Measurements from ENCODE around the gene SKIL. TPM values are rescaled to one million over a fixed set of nuclear protein-coding genes. Genes with fewer than 3 reads are reported as not detected.

SKIL gene
- total RNA-seq, 1 donor from 2014 or later: 35.7 TPM

DNA sequence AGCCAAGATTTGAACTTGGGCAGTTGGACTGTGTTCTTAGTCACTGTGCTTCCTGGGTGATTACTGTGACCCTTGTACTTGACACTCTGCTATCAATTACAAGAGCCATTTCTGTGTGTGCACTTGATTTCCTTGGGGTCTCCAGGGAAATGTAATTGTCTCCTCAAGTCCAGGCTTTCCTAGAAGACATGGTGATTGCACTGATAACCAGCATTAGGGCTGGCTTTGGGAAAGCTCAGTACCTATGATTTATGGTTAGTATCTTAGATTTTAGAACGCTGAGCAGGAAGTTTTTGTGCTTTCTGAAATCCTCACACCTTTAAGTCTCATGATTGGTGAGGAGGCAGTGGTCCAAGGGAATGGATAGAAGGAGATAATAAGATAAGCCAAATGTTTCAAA, 59.6 kb downstream of the SKIL start:
- H3K9me3 Mint-ChIP-seq: peaks cover 6% of the 10 kb centered on the region
- peaks cover 12% of the 10 kb centered on the region for H3K36me3 Mint-ChIP-seq
- DNase-seq (ENCODE audit: extremely low spot score, unreplicated experiment): no peak
- peak overlapping the region; percentile 89 for H3K4me3 Mint-ChIP-seq
- TF ChIP-seq, protein P1, sequence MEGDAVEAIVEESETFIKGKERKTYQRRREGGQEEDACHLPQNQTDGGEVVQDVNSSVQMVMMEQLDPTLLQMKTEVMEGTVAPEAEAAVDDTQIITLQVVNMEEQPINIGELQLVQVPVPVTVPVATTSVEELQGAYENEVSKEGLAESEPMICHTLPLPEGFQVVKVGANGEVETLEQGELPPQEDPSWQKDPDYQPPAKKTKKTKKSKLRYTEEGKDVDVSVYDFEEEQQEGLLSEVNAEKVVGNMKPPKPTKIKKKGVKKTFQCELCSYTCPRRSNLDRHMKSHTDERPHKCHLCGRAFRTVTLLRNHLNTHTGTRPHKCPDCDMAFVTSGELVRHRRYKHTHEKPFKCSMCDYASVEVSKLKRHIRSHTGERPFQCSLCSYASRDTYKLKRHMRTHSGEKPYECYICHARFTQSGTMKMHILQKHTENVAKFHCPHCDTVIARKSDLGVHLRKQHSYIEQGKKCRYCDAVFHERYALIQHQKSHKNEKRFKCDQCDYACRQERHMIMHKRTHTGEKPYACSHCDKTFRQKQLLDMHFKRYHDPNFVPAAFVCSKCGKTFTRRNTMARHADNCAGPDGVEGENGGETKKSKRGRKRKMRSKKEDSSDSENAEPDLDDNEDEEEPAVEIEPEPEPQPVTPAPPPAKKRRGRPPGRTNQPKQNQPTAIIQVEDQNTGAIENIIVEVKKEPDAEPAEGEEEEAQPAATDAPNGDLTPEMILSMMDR (conservative IDR thresholded peaks at IDR 0.05): no peak
- H3K4me1 Mint-ChIP-seq (ENCODE audit: unreplicated experiment): peaks cover 39% of the 10 kb centered on the region
- H3K27ac Mint-ChIP-seq: no peak overlapping the region
- peaks cover 31% of the 10 kb centered on the region for H3K27me3 Mint-ChIP-seq

DNA sequence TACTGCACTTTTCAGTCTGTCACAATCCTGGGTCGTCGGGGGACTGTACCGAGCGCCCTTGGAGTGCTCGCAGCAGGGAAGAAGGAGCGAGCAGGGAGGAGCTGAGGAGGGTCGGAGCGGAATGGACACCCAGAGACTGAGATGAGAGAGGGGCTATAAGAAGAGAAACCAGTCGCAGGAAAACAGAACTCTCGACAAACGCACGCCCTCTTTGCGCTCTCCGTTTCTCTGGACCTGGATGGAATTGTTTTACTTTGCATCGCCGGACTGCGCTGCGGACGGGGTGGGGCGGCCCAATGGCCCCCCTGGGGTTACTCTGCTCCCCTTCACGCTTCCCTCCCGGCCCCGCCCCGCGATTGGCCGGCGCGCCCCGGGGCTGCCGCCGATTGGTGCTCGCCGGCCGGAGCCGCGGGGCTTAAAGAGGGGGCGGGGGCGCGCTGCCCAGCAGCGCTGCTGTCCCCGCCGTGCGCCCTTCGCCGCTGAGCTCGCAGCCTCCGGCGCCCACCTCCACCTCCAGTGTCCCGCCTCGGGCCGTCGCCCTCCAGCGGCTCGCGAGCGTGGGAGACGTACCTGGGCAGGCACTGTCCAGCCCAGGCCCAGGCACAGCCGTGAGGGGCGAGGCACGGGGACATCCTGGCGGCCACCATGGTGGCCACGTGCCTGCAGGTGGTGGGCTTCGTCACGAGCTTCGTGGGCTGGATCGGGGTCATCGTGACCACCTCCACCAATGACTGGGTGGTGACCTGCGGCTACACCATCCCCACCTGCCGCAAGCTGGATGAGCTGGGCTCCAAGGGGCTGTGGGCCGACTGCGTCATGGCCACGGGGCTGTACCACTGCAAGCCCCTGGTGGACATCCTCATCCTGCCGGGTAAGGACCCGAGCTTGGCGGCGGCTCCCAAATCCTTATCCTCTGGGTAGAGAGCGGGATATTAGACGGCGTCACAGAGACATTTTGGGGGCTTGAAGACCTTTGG, 61.2 kb downstream of the SKIL start, which contains the start of gene CLDN11:
Gene CLDN11, plus strand, starts transcription at position 447 of the 977 bp plus-strand sequence. Its CDS starts 199 bp downstream, at position 646.
- H3K4me1 Mint-ChIP-seq (ENCODE audit: unreplicated experiment): peaks cover 39% of the 10 kb centered on the region
- H3K36me3 Mint-ChIP-seq: peaks cover 12% of the 10 kb centered on the region
- DNase-seq (ENCODE audit: extremely low spot score, unreplicated experiment): no peak
- peak within 1 kb of the TSS; percentile 74 for H3K27ac Mint-ChIP-seq
- TF ChIP-seq, protein P1 (conservative IDR thresholded peaks at IDR 0.05): peak; percentile 58
- peaks cover 31% of the 10 kb centered on the region for H3K27me3 Mint-ChIP-seq
- H3K4me3 Mint-ChIP-seq: peak within 1 kb of the TSS; percentile 89
- peaks cover 6% of the 10 kb centered on the region for H3K9me3 Mint-ChIP-seq

DNA sequence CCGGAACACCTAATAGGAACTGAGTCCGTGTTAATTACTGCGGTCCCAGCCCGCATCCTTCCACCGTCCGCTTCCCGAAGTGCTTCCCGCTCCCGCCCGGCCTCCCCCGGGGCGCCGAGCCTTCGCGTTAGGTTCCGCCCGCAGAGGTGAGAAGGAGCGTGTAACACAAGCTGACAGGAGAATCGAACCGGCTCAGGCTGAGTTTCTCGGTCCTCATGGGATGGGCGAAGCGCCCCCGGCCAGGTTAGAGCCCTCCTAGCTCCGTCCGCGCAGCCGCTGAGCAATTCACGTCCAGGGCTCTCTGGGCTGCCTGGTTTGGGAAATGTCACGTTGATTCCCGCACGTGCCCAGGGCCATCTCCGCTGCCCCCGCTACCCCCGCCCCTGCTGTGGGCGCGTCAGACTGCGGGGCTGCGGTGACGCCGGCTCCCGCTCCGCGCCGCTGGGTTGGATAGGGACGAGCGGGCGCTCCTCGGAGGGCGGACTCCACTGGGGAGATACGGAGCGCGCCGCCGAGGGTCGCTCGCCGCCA, 62.1 kb downstream of the SKIL start:
- TF ChIP-seq, protein P1 (conservative IDR thresholded peaks at IDR 0.05): no peak
- Mint-ChIP-seq H3K4me1 (ENCODE audit: unreplicated experiment) (peaks cover 31% of the 10 kb centered on the region), H3K9me3 (peaks cover 6% of the 10 kb centered on the region), H3K27me3 (peaks cover 31% of the 10 kb centered on the region), H3K27ac (no peak overlapping the region), H3K4me3 (peak overlapping the region; percentile 86), H3K36me3 (peaks cover 12% of the 10 kb centered on the region)
- no peak for DNase-seq (ENCODE audit: extremely low spot score, unreplicated experiment)

DNA sequence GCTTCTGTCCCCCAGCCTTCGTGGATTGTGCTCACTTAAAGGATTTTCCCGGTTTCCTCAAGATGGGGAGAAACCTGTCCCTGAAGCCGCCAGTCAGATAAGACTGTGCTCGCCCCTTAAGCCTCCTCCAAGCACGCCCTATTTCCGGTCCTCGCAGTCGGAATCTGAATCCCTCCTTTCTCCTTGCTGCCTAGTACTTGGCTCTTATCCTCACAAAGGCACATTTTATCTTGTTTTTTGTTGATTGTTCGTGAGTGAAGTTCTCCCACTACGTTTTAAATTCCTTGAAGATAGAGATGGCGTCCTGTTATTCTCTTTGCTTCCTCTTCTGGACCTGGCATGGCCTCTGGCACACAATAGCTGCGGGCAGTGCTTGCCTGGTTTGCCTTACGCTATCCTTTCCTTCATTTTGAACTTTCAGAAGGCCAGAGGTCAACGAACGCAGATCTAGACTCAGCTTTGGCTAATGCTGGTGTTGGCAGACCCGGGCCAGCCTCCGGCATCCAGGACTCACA, 62.8 kb downstream of the SKIL start:
- Mint-ChIP-seq H3K4me1 (ENCODE audit: unreplicated experiment) (peaks cover 34% of the 10 kb centered on the region), H3K27me3 (peaks cover 31% of the 10 kb centered on the region), H3K36me3 (peaks cover 12% of the 10 kb centered on the region), H3K27ac (peak overlapping the region; percentile 14), H3K9me3 (peaks cover 6% of the 10 kb centered on the region), H3K4me3 (peak overlapping the region; percentile 86)
- no peak for DNase-seq (ENCODE audit: extremely low spot score, unreplicated experiment)
- TF ChIP-seq, protein P1 (conservative IDR thresholded peaks at IDR 0.05): no peak

DNA sequence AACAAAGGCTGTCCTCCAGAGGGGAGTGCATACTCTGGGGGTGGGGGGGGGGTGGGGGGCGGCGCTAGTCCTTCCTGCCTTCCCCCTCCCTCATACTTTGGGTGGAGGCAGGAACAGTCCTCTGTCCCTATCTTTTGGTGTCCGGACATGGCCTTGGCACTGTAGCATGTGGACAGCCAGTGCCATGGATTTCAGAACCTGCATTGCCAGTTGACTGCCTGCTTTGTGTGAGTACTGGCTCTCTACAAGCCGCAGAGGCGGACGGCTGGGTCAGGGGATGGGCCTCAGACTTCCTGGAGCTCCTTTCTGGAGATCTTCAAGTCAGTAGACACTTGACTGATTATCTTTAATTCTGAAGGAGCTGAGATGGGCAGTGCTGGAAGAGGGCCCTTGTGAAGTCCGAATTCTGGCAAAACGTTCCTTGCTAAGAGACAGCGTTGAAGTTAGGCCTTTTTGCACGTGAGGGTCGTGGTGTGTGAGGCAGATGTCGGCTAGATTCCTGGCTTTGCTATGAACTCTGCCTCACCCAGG, 63.7 kb downstream of the SKIL start:
- TF ChIP-seq, protein P1 (conservative IDR thresholded peaks at IDR 0.05): no peak
- Mint-ChIP-seq H3K27me3 (peaks cover 29% of the 10 kb centered on the region), H3K4me3 (peak overlapping the region; percentile 86), H3K4me1 (ENCODE audit: unreplicated experiment) (peaks cover 42% of the 10 kb centered on the region), H3K27ac (no peak overlapping the region), H3K36me3 (peaks cover 12% of the 10 kb centered on the region), H3K9me3 (peaks cover 6% of the 10 kb centered on the region)
- DNase-seq (ENCODE audit: extremely low spot score, unreplicated experiment): no peak

Data from type B pancreatic cell (in vitro differentiated cells).